ENCODE measurements around the gene HBA2. TPM values are rescaled to one million over a fixed set of nuclear protein-coding genes. Genes with fewer than 3 reads are reported as not detected.

HBA2 gene
- total and polyA plus RNA-seq, 9 of the 15 experiments (the other 6 are each of a cell fraction or from before 2014, with no cell fraction given), result 40.4 to 853 (median 286) TPM

GRCh38 chr16:180101-180675 is 7.5 kb downstream of the HBA2 start, which contains the start of gene HBQ1 (continued):
- TF ChIP-seq JUND (IDR thresholded peaks at IDR 0.05; ENCODE audit: borderline replicate concordance, low read depth, low read length), result no peak
- TF ChIP-seq JUND (tag; IDR thresholded peaks at IDR 0.05; ENCODE audit: borderline replicate concordance, low read depth, low read length), result no peak; the same call in 2 of the 3 replicates
- TF ChIP-seq POLR2H (tag; IDR thresholded peaks at IDR 0.05; ENCODE audit: low read depth), result no peak
- no peak for TF ChIP-seq NR4A1 (CRISPR knock-in tag; IDR thresholded peaks at IDR 0.05)
- TF ChIP-seq NR4A1 (tag; IDR thresholded peaks at IDR 0.05), result 0 out of 2 replicates have a peak, but pooled peaks have one; percentile 47
- peak; percentile 80; the same call in 1 of the 2 replicates for TF ChIP-seq THAP12 (CRISPR knock-in tag; IDR thresholded peaks at IDR 0.05)
- no peak for TF ChIP-seq ZNF57 (CRISPR knock-in tag; IDR thresholded peaks at IDR 0.05)
- peak; percentile 18 for TF ChIP-seq FUS (optimal IDR thresholded peaks at IDR 0.05; ENCODE audit: low read depth, low read length)
- TF ChIP-seq IRF1 (CRISPR knock-in tag; IDR thresholded peaks at IDR 0.05; ENCODE audit: borderline replicate concordance), result no peak
- no peak for TF ChIP-seq FOXO4 (CRISPR knock-in tag; IDR thresholded peaks at IDR 0.05)
- TF ChIP-seq E2F3 (CRISPR knock-in tag; IDR thresholded peaks at IDR 0.05), result peak; percentile 59; the same call in 1 of the 2 replicates
- 0 out of 2 replicates have a peak, but pooled peaks have one; percentile 44 for TF ChIP-seq MBD1 (CRISPR knock-in tag; IDR thresholded peaks at IDR 0.05)
- peak; percentile 98 for TF ChIP-seq ZBTB7A (IDR thresholded peaks at IDR 0.05; ENCODE audit: borderline replicate concordance, control insufficient read depth, low read depth, low read length)
- TF ChIP-seq CREB1 (IDR thresholded peaks at IDR 0.05), result no peak
- TF ChIP-seq CREB1 (CRISPR knock-in tag; IDR thresholded peaks at IDR 0.05), result no peak
- TF ChIP-seq TRIM28 (IDR thresholded peaks at IDR 0.05), result 0 out of 2 replicates have a peak, but pooled peaks have one; percentile 10
- TF ChIP-seq ATF7 (IDR thresholded peaks at IDR 0.05), result 0 out of 2 replicates have a peak, but pooled peaks have one; percentile 19
- TF ChIP-seq SIN3B (IDR thresholded peaks at IDR 0.05; ENCODE audit: low read depth), result peak; percentile 63; the same call in 1 of the 2 replicates
- no peak for TF ChIP-seq ZNF280B (CRISPR knock-in tag; IDR thresholded peaks at IDR 0.05)
- TF ChIP-seq ZNF143 (CRISPR knock-in tag; IDR thresholded peaks at IDR 0.05), result no peak
- TF ChIP-seq PRMT5 (CRISPR knock-in tag; IDR thresholded peaks at IDR 0.05), result no peak
